CD4-positive, alpha-beta T cell treated with Interleukin-6 for 4 hours (primary cell): Measurements from ENCODE around the gene NAALADL1.

Experiments
- DNase-seq: peaks from one replicate; pipeline ENCODE4 v3.0.0-alpha.2; 2020; ENCODE audit warnings: mixed read lengths

The NAALADL1 gene

DNA sequence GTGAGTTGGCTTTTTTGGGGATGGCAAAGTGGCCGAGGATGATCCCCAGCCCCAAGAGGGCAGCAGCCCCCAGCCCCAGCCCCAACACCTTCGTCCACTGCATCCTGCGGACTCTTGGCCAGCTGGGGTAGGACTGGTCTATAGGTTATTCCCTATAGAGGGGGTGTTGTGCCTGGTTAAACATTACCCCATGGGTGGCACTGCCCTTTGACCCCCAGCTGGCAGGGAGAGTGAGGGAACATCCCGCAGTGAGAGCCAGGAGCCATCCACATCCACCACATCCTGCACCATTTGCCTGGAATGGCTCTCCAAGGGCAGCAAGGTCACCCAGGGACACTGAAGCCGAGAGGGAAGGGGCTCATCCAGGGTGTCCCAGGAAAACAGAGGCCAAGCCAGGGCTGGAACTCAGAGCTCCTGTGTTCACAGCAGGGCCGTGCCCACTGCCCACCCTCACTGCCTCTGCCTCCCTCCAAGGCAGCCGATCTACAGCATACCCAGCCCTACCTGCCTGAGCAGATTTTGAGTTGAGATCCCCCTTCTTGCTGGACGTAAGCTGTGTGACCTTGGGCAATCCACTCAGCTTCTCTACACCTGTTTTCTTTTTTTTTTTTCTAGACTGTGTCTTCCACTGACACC is at the start of gene NAALADL1:
TSS of gene NAALADL1 (minus strand) at position 135 of the 636 bp plus-strand sequence. CDS start at position 103, 32 bp downstream.
- no peak for DNase-seq

DNA sequence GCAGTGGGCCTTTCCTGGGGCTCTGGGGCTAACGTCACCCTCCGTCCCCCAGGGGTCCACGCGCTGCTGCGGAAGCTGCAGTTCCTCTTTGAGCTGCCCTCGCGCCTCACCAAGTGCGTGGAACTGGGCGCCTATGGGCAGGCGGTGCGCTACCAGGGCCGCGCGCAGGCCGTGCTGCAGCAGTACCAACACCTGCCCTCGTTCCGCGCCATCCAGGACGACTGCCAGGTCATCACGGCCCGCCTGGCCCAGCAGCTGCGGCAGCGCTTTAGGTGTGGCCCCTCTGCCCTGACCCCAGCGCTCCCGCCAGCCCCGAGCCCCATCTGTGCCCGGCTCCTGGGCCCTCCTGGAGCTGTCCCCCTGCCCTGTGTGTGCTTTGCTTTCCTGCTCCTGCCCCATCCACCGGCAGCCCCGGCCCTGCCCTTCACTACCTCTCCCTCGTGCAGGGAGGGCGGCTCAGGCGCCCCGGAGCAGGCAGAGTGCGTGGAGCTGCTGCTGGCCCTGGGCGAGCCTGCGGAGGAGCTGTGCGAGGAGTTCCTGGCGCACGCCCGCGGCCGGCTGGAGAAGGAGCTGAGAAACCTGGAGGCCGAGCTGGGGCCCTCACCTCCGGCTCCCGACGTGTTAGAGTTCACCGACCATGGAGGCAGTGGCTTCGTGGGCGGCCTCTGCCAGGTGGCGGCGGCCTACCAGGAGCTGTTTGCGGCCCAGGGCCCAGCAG is 49.6 kb upstream of the NAALADL1 start:
- no peak for DNase-seq

DNA sequence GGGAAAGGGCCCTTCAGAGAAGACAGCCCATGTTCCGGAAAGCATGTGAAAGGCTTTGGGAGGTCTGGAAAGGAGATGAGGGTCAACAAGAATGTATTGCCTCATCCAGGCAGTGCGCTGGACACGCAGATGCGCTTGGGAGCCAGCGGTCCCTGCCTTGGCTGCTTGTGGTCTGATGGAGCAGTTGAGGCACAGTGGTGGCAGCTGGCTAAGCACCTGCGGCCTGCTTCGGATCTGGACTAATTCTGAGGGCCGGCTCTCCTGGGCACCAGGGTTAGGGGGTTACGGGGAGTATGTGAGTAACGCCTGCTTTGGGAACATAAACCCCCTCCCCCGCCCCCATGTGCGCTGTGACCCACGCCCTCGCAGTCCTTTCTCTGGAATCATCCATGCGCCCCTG is 48.7 kb upstream of the NAALADL1 start:
- DNase-seq = no peak

DNA sequence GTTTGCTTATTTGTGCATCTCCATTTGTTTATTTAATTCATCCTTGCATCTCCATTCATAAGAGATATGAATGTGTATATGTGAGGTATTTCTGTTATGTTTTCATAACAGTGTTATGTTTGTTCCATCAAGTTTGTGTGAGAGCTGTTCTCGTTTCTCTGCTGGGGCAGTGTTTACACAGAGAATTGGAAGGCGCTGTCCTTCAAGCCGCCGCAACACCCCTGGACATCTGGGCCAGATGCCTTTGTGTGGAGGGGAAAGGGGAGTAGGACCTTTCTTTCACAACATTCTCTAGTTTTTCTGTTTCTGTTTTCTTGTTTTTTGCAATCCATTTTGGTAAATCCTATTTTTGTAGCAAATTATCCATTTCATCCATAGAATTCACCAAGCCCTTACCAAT is 46.3 kb upstream of the NAALADL1 start:
- DNase-seq = no peak

DNA sequence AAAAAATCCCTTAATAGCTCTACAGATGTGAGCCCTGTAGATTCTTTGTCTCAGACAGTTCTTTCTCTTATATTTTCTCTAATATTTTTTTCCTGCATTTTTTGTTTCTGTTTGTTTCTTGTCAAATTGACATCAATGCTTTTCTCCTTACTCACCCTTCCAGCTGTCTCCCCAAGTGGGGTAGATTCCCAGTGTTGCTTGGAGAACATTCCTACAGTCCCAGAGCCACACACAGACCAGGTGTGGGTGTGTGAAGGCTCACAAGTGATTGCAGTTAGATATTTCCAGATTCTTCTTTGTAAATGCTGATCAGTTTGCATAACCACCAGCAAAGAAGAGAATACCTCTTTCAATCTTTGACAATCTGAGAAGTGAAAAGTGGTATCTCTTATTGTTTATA is 45.1 kb upstream of the NAALADL1 start:
- no peak for DNase-seq

GRCh38 chr11:65102142-65103095 is 44.1 kb upstream of the NAALADL1 start:
- DNase-seq = no peak

- no peak for DNase-seq
These were observed 42.5 kb upstream of the NAALADL1 start for GRCh38 chr11:65100674-65101350.

- no peak for DNase-seq
These were observed 38.6 kb upstream of the NAALADL1 start for GRCh38 chr11:65096926-65097325.

DNA sequence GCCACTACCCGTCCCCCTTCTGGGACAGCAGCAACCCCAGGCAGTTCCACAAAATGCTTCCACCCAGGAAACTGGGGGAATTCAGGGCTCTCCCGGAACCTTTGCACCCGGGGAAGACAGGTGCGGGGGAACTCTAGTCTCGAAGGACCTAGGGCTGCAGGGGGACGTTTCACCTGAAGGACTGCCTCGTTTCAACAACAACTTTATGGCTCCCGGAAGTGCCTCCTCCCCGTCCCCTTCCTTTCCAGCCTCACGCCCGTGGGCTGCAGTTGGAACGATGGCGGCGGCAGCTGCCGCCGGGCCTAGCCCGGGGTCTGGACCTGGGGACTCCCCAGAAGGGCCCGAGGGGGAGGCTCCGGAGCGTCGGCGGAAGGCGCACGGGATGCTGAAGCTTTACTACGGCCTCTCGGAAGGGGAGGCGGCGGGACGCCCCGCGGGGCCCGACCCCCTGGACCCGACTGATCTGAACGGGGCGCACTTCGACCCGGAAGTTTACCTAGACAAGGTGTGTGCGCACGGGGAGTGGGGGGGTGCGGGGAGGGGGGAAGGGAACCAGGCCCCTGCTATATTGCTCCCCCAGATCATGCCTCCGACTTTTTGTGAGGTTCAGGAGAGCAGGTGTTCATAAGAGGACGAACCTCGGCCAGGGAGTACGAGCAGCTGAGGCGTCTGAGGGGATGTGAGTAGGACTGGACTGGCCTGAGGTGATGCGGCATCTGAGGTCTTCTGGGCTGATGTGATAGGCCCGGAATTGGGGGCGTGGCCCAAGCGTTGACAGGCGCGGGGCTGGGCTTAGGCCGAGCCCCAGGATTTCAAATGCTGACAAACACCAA is 37.8 kb upstream of the NAALADL1 start, which contains the start of gene VPS51:
TSS of gene VPS51 (plus strand) at position 241 of the 833 bp plus-strand sequence. CDS start at position 278, 37 bp downstream.
- peak; percentile 87 for DNase-seq

GRCh38 chr11:65095427-65095826 is 37.1 kb upstream of the NAALADL1 start:
- no peak for DNase-seq

- no peak for DNase-seq
These were observed 32.3 kb upstream of the NAALADL1 start for GRCh38 chr11:65090628-65091027.

GRCh38 chr11:65089621-65090020 is 31.3 kb upstream of the NAALADL1 start:
- DNase-seq = no peak

DNA sequence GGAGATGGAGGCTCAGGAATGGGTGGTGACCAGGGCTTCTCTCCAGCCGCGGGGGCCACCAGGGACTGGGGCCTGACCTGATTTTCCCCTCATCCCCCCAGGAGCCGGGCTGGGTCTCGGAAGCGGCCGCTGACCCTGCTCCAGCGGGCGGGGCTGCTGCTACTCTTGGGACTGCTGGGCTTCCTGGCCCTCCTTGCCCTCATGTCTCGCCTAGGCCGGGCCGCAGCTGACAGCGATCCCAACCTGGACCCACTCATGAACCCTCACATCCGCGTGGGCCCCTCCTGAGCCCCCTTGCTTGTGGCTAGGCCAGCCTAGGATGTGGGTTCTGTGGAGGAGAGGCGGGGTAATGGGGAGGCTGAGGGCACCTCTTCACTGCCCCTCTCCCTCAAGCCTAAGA is 29.5 kb upstream of the NAALADL1 start:
- DNase-seq = no peak

DNA sequence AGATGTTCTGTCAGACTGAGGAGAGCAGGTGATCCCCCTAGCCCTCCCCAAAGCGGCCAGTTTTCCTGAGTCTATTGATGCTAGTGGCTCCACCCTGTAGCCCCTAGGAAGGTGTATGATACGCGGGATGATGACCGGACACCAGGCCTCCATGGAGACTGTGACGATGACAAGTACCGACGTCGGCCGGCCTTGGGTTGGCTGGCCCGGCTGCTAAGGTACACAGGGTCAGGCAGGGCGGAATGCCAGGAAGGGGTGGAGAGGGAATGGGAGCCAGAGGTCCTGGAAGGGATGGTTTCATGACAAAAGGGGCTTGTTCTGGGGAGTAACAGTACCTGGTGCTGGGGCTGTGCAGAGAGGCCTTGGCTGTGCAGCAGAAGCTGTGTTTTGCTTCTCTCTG is 28.9 kb upstream of the NAALADL1 start:
- DNase-seq = no peak

DNA sequence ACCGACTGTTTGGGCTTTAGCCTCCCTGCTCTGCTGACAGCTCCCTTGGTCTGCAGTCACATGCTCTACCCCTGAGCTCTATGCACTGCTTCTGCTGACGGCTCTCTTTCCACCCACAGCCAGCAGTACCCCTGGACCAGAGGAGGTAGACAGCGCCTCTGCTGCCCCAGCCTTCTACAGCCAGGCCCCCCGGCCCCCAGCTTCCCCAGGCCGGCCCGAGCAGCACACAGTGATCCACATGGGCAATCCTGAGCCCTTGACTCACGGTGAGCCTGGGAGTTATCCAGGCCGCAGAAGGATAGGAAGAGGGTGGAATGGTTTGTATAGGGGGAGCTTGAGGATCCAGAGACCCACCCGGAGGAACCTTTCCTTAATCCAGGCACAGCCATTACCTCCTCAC is 28.5 kb upstream of the NAALADL1 start:
- no peak for DNase-seq

DNA sequence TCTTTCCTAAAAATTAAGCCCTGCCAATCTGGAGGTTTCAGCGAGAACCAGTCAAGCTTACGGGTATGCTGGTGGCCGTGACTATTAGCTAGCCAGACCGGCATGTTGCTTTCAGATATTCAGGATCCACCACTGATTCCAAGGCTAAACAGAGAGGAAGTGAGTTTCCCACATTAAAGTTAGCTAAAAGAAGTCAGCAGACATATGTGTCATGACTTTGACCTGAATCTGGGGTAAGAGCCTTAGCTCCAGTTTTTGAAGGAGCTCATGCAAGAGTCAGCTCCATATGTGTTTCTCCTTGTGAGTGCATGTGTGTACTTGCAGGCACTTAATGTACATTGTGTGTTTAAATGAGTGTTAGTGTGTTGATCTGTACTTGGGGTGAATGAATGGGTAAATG is 27.1 kb upstream of the NAALADL1 start:
- DNase-seq = no peak

DNA sequence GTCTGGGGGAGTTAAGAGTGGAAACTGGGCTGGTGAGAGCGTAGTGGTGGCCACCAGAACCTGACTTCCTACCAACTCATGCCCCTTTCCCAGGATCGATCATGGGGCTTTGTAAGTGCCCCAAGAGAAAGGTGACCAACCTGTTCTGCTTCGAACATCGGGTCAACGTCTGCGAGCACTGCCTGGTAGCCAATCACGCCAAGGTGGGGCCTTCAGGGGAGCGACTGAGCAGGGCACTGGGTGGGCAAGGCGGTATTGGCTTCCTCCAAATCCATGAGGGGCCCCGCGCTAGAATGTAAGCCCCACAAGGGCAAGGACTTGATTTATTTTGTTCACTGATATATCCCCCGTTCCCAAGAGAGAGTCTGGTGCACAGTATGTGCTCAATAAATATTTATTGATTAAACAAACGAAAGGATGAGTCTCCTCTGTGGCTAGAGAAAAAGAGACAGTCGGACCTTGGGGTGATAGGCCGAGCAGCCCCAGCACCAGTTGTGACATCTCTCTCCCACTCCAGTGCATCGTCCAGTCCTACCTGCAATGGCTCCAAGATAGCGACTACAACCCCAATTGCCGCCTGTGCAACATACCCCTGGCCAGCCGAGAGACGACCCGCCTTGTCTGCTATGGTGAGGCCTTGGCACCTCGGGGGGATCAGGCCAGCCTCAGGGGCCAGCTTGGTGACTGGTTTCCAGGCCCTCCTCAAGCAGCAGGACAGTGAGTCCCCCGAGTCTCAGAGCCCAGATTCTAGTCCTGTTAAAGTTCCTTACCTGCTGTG is 26.4 kb upstream of the NAALADL1 start:
- no peak for DNase-seq

DNA sequence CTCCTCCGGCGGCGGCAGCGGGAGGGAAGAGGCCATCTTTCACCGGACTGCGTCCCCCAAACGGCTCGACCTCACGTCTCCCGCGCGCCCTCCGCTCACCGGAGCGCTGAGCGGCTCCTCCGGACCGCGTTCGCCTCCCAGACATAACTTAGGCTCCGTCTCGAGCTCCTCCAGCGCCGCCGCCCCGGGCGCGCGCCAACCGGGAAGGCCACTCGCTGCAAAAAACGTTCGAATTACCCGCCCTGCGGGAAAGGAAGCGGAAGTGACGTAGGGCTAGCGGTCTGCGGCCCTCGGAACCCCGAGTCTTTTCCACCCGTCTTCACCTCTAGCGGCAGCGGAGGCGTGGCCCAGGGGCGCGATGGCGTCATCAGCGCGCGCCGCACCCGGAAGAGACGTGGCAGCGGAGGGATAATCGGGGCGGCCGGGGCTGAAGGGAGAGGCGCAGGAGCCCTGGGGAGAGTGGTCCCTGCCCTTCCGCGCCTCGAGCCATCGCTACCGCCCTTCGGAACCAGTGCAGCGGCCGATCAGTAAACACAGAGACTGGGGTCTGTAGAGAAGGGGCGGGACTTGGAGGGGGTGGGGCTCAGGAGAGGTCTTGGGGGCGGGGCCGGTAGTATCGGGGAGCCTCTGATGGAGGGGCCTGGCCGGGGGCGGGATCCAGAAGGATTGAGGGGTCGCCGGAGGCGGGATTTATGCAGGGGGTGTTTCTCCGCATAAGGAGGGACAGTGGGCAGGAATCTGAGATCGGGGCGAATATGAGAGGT is 25.7 kb upstream of the NAALADL1 start, which contains the start of the genes CDCA5 and ZFPL1:
TSS of gene CDCA5 (minus strand) at position 207 of the 764 bp plus-strand sequence. CDS start at position 145, 62 bp downstream.
TSS of gene ZFPL1 (plus strand) at position 389 of the 764 bp plus-strand sequence. CDS start 477 bp downstream, outside the sequence.
- peak; percentile 95 for DNase-seq

- DNase-seq = no peak
These were observed 24.9 kb upstream of the NAALADL1 start for GRCh38 chr11:65083134-65083833.
